Psoas muscle (tissue), 8 donors: ENCODE results near the gene ACP3. TPM values are rescaled to one million over a fixed set of nuclear protein-coding genes. Genes with fewer than 3 reads are reported as not detected.

ENCODE experiments used
- ATAC-seq, 4 donors: fragments of 200-7000 bp; cut with Tn5 transposase; one replicate each; pipeline ENCODE4 v1.9.1; 2020; ENCODE audit warnings: moderate library complexity in 3 of 4, mild to moderate bottlenecking in 2 of 4
- DNase-seq, 2 donors: peaks; one replicate each; pipeline ENCODE4 v3.0.0-alpha.2; 2020
- H3K27ac ChIP-seq: fragments of 200-600 bp; one replicate; pipeline ENCODE4 v1.8.0; 2022
- H3K27me3 ChIP-seq, 3 donors: fragments of 200-600 bp in 1 of 3; one replicate each; pipeline versions ENCODE4 v1.6.1 to v1.8.0; 2013 to 2022; ENCODE audit warnings: low read length in 2 of 3, mild to moderate bottlenecking in 2 of 3, moderate library complexity in 1 of 3; ENCODE audit not compliant: insufficient read depth in 3 of 3
- H3K36me3 ChIP-seq, 2 donors: fragments of 200-600 bp in 1 of 2; one replicate each; pipeline versions ENCODE4 v1.6.1 to v1.8.0; 2013 to 2022; ENCODE audit warnings: low read depth in 1 of 2, mild to moderate bottlenecking in 1 of 2, moderate library complexity in 1 of 2; ENCODE audit not compliant: insufficient read depth in 1 of 2
- H3K4me1 ChIP-seq: fragments of 200-600 bp; one replicate; pipeline ENCODE4 v1.8.0; 2022
- H3K4me3 ChIP-seq: fragments of 200-600 bp; one replicate; pipeline ENCODE4 v1.8.0; 2022; ENCODE audit warnings: mild to moderate bottlenecking
- H3K9me3 ChIP-seq: fragments of 200-600 bp; one replicate; pipeline ENCODE4 v1.8.0; 2022
- WGBS, 3 donors: extraction: QIAGEN DNeasy Blood & Tissue Kit; methylation state at CpG; one replicate each; pipeline versions ENCODE4 v1.1.6 to v1.1.7; 2013; 5-methylcytosine and 5-hydroxymethylcytosine counted together
- intact Hi-C, 2 donors: fragments of 100-400 bp; cut with DNase I; formaldehyde crosslinking; loops; one replicate each; pipeline versions ENCODE4 v1.11.0 to v1.14.2; 2022
- polyA plus RNA-seq, 3 donors: library from polyadenylated mRNA; stranded (reverse); fragments of 200-250 nt; gene quantifications; one replicate each; pipeline ENCODE4 v1.2.3, GENCODE V29; 2013
- total RNA-seq, 4 donors: library from RNA; stranded (reverse); fragmentation: NEBNext Ultra II Directional in 2 of 4; extraction: Animal tissue kit (Norgen Biotek cat#: 25700) in 2 of 4; gene quantifications; one replicate each; pipeline versions ENCODE4 v1.2.1 to v1.2.4, GENCODE V29; 2021 to 2023
- TF ChIP-seq, protein P1 (sequence below): fragments of 200-600 bp; IDR thresholded peaks from one replicate; pipeline ENCODE4 v1.8.0; 2022; ENCODE audit warnings: antibody characterized with exemption
- donor health status: healthy with polysubstance abuse.
- donor health status: DM: no; HTN: no; CAD: no; lungs with moderate emphysema.
- donor health status: Bipolar disorder and iron deficiency.
- donor health status: healthy.
- donor health status: DM: yes; HTN: yes; CAD: no.
- donor health status: DM: no; HTN: no; CAD: no.
- donor health status: DM: no; HTN: no; CAD: no.
- donor health status: DM: yes; HTN: yes; CAD: no.

Gene ACP3
- total and polyA plus RNA-seq, 7 donors, result 0.04 to 0.86 (median 0.09) TPM; not detected in 1

DNA sequence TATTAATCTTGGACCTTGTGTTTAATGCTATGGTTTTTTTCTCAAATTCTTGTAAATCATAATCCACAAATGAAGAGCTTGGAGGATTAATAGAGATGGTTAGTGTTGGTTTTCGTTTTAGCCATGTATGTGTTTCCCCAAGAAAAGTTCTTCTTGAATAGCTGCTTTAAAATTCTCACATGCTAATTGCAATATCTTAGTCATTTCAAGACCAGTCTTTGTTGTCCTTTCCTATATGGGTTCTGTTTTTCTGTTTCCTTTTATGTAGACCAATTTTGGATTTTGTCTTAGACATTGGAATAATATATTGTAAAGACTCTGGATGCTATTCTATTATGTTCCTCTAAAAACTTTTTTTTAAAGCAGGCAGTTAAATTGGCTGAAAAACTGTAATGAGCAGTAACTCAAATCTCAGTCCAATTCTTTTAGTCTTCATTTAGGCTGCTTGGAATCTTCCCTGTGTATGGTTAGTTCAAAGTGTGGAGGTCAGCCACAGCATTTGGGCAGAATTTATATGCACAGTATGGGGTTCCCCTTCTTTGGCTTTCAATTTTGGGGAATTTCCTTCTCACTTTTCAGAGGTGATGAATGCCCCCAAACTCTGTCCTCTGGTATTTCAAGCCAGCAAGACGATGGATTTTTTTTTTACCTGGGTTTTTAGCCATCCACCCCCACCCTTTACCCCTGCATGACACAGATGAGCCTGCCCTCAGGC is 61.0 kb downstream of the ACP3 start:
- intact Hi-C loops, result no loop called here
- TF ChIP-seq, protein P1, sequence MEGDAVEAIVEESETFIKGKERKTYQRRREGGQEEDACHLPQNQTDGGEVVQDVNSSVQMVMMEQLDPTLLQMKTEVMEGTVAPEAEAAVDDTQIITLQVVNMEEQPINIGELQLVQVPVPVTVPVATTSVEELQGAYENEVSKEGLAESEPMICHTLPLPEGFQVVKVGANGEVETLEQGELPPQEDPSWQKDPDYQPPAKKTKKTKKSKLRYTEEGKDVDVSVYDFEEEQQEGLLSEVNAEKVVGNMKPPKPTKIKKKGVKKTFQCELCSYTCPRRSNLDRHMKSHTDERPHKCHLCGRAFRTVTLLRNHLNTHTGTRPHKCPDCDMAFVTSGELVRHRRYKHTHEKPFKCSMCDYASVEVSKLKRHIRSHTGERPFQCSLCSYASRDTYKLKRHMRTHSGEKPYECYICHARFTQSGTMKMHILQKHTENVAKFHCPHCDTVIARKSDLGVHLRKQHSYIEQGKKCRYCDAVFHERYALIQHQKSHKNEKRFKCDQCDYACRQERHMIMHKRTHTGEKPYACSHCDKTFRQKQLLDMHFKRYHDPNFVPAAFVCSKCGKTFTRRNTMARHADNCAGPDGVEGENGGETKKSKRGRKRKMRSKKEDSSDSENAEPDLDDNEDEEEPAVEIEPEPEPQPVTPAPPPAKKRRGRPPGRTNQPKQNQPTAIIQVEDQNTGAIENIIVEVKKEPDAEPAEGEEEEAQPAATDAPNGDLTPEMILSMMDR, result no peak
- WGBS, 3 donors, result 66 to 79% (median 71%) methylated on average over 2 of the region's 2 CpGs
- Histone ChIP-seq H3K9me3 (no peaks in the 10 kb centered on the region), H3K27me3 (peaks cover 0 to 2% (median 0%) of the 10 kb centered on the region in 3 donors), H3K36me3 (no peaks in the 10 kb centered on the region), H3K27ac (no peak overlapping the region), H3K4me3 (no peak overlapping the region), H3K4me1 (no peaks in the 10 kb centered on the region)
- no peak for DNase-seq
- no peak for ATAC-seq

DNA sequence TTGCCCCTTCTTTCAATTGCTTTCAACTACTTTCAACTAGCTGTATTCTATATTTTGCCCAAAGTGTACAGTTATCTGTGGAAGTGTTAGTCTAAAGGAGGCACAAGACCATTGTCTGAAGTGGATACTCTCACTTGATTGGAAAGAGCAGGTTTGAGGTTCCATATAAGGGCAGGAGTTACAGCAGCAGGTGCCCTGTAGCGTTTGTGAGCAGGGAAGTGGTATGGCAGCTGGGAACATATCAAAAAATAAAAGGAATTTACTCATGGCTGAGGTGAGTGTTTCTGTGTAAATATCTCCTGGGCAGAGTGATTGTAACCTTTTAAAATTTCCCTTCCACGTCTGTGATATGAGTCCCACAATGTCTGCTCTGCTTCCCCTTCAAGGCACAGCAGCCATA is 61.6 kb downstream of the ACP3 start:
- no peaks in the 10 kb centered on the region for H3K4me1 ChIP-seq
- TF ChIP-seq, protein P1, result no peak
- WGBS, 3 donors, result 46 to 75% (median 58%) methylated on average over 2 of the region's 2 CpGs
- no peaks in the 10 kb centered on the region for H3K9me3 ChIP-seq
- ATAC-seq (no peak), DNase-seq (no peak)
- H3K36me3 ChIP-seq, result no peaks in the 10 kb centered on the region
- no peak overlapping the region for H3K27ac ChIP-seq
- peaks cover 0 to 2% (median 0%) of the 10 kb centered on the region in 3 donors for H3K27me3 ChIP-seq
- intact Hi-C loops, result no loop called here
- H3K4me3 ChIP-seq, result no peak overlapping the region

DNA sequence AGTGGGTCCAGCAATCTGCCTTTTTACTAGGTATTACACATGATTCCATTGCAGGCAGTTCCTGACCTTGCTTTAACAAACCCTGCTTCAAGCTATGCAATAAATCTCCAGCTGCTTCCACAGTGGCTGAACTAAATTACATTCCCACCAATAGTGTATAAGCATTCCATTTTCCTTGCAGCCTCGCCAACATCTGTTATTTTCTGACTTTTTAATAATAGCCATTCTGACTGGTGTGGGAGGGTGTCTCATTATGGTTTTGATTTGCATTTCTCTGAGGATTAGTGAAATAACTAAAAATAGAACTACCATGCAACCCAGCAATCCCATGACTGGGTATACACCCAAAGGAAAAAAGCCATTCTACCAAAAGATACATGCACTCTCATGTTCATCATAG is 63.7 kb downstream of the ACP3 start:
- Histone ChIP-seq H3K27me3 (peaks cover 0 to 2% (median 0%) of the 10 kb centered on the region in 3 donors), H3K27ac (no peak overlapping the region), H3K4me3 (no peak overlapping the region), H3K9me3 (no peaks in the 10 kb centered on the region), H3K36me3 (no peaks in the 10 kb centered on the region), H3K4me1 (no peaks in the 10 kb centered on the region)
- DNase-seq (no peak), ATAC-seq (no peak)
- intact Hi-C loops, result no loop called here
- TF ChIP-seq, protein P1, result no peak
- 32 to 50% (median 46%) methylated on average over 1 of the region's 1 CpG for WGBS, 3 donors

- Histone ChIP-seq H3K4me3 (no peak overlapping the region), H3K4me1 (no peaks in the 10 kb centered on the region), H3K36me3 (no peaks in the 10 kb centered on the region), H3K27me3 (peaks cover 0 to 2% (median 0%) of the 10 kb centered on the region in 3 donors), H3K27ac (no peak overlapping the region), H3K9me3 (no peaks in the 10 kb centered on the region)
- intact Hi-C loops, result no loop called here
- 66 to 89% (median 82%) methylated on average over 14 of the region's 14 CpGs for WGBS, 3 donors
- ATAC-seq (no peak), DNase-seq (no peak)
- TF ChIP-seq, protein P1, result no peak
These were observed 64.2 kb downstream of the ACP3 start for GRCh38 chr3:132381348-132381944.
